Hepatocyte (in vitro differentiated cells): ENCODE results near the gene IL1RAPL2.

Experiments used
- EZH2 ChIP-seq: fragments of 200-600 bp; sonication (generic); IDR thresholded peaks from 2 replicates; pipeline ENCODE4 v1.6.1; 2016; ENCODE audit warnings: antibody characterized with exemption, mild to moderate bottlenecking, borderline replicate concordance
- EZH2phosphoT487 ChIP-seq: fragments of 200-600 bp; sonication (generic); IDR thresholded peaks from one replicate; pipeline ENCODE4 v1.6.1; 2018; ENCODE audit warnings: antibody characterized with exemption, mild to moderate bottlenecking, low read depth, moderate library complexity; ENCODE audit not compliant: unreplicated experiment, severe bottlenecking
- TF ChIP-seq, protein P1 (sequence below): fragments of 200-600 bp; sonication (generic); IDR thresholded peaks from 2 replicates; pipeline ENCODE4 v1.5.1; 2016; ENCODE audit warnings: antibody characterized with exemption, mild to moderate bottlenecking; ENCODE audit not compliant: poor library complexity

DNA sequence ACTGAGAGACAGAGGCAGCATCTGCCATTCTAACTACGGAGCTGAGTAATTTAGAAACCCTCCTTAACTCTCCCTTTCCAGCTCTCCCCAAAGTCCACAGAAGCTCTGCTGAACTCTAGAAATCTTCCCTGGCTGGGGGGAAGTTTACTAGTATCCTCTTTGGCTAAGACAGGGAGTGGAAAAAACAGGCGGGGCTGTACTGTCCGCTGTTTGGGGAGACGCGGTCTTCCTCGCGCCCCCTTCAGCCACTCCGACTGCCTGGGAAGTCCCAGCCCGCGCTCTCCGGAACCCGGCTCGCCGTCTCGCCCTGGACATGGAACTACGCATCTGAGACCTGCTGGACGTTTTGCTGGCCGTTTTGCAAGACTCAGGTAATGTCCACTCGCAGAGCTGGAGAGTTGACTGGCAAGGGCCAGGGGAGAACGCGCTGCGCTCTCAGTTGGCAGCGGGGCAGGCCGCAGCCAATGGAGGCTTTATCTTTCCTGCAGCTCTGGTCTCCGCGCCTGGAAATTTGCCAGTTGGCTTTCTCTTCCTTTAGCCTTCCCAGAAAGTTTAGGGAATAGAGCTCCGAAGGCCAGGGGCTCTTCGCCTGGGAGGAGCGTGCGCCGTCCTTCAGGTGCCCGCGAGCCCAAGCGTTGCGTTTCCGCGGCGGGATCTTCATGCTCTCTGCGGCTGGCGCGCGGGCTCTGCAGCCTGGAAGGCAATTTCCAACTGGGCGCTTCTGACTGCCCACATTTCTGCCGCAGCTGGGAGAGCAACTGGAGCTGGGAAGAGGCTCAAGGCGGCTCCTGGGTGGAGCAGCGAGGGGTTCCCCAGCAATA is 892 bp downstream of the IL1RAPL2 start:
- TF ChIP-seq, protein P1, sequence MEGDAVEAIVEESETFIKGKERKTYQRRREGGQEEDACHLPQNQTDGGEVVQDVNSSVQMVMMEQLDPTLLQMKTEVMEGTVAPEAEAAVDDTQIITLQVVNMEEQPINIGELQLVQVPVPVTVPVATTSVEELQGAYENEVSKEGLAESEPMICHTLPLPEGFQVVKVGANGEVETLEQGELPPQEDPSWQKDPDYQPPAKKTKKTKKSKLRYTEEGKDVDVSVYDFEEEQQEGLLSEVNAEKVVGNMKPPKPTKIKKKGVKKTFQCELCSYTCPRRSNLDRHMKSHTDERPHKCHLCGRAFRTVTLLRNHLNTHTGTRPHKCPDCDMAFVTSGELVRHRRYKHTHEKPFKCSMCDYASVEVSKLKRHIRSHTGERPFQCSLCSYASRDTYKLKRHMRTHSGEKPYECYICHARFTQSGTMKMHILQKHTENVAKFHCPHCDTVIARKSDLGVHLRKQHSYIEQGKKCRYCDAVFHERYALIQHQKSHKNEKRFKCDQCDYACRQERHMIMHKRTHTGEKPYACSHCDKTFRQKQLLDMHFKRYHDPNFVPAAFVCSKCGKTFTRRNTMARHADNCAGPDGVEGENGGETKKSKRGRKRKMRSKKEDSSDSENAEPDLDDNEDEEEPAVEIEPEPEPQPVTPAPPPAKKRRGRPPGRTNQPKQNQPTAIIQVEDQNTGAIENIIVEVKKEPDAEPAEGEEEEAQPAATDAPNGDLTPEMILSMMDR, result no peak
- no peak for TF ChIP-seq EZH2phosphoT487
- no peak for TF ChIP-seq EZH2
